CD4-positive, alpha-beta T cell treated with Interferon gamma for 1 hour (primary cell): ENCODE measurements around the gene BRME1.
A peak's percentile ranks its signal among the peaks of the same experiment; 100 is the strongest.
"Not testable (repeated sequence)": the region's sequence is repeated elsewhere in the genome, so short reads cannot be mapped to it uniquely, and the experiment has no call there.

ENCODE experiments used
- DNase-seq: peaks from one replicate; pipeline ENCODE4 v3.0.0-alpha.2; 2020

The BRME1 gene

DNA sequence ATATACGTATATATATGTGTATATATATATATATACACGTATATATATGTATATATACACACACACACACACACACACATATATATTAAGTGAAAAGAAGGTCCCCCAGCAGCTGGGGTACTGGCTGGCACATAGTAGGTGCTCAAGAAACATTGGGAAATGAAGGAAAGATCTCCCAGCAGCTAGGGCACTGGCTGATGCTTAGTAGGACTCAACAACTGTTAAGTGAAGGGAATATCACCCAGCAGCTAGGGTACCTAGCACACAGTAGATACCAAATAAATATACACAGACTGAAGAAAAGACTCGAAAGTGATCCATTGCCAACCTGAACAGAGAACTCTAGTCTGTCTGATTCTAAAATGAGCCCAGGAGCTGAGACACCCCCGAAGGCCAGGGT is 20.1 kb upstream of the BRME1 start:
- no peak for DNase-seq

GRCh38 chr19:13923194-13923987 is 17.5 kb upstream of the BRME1 start:
- DNase-seq, result no peak

- DNase-seq, result not testable (repeated sequence)
Observed at GRCh38 chr19:13922118-13922517, 16.2 kb upstream of the BRME1 start.

DNA sequence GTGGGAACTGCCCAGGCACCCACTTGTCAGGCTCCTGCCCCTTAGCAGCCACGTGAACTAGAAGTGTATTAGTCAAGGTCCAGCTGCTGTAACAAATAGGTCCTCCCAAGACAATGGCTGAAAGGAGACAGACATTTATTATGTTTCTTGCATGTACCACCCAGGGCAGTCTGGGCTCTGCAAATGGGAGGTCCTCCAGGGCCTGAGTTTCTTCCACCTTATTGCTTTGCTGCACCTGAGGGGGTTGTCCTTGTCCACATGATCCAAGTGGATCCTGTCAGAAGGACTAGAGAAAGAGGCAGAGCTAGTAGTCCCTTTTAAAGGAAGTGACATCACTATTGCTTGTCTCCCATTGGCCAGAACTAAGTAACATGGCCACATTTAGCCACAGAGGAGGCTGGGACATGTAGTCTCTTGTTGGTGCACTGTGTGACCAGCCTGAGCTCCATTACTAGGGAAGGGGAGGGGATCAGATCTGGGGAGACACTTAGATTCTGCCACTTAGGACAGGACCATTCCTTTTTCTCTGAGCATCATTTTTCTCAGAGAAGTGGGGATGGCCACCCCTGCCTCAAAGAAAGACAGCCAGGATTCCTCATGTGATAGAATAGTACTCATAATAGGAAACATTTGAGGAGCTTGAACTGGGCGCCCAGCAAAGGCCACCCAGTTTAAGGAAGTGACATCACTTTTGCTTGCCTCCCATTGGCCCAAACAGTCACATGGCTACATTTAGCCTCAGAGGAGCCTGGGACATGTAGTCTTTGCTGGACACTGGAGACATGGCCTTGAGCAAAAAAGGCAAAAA is 15.2 kb upstream of the BRME1 start:
- DNase-seq, result peak; percentile 30

DNA sequence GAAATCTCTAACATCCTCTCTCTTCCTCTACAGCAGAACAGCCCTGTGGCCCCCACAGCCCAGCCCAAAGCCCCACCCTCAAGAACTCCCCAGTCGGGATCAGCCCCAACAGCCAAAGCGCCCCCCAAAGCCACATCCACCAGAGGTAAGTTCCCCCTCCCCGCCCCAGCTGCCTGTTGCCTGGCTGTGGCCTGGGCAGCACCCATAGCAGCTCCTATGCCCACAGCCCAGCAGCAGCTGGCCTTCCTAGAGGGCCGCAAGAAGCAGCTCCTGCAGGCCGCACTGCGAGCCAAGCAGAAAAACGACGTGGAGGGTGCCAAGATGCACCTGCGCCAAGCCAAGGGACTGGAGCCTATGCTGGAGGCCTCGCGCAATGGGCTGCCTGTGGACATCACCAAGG is 14.6 kb upstream of the BRME1 start:
- no peak for DNase-seq

DNA sequence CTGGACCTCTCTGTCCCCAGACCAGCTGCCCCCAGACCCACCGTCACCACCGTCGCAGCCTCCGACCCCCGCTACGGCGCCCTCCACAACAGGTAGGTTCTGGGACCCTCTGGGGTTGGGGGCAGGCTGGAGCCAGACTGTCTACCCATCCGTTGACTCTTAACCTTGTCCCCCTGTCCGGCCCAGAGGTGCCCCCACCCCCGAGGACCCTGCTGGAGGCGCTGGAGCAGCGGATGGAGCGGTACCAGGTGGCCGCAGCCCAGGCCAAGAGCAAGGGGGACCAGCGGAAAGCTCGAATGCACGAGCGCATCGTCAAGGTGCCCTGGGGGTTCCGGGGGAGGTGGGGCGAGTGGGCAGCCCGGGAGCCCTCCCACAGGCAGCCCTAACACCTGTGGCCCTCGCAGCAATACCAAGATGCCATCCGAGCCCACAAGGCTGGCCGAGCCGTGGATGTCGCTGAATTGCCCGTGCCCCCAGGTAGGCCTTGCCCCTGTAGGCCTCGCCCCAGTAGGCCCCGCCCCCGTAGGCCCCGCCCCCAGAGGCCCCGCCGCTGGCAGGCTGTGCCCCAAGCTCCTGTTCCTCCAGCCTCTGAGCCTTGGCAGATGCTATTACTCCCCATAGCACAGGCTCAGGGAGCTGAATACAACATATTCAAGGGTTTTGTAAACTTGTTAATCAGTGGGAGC is 13.0 kb upstream of the BRME1 start:
- no peak for DNase-seq

GRCh38 chr19:13917888-13918406 is 12.0 kb upstream of the BRME1 start:
- no peak for DNase-seq

DNA sequence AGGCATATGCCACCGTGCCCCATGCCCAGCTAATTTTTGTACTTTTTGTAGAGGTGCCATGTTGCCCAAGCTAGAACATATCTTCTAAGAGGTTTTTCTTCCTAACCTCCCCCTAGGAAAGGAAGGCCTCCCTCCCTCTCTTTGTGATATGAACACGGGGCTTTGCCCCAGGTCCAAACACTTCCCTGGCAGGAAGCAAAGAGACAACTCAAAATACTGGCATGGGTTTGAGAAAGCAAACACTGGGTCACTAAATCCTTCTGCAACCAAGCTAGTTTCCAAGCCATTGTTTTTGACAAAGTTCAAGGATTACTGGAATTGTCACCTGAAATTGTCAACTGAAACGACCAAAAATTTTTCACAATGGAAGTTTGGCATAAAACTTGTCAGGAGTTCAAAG is 8.9 kb upstream of the BRME1 start:
- no peak for DNase-seq

- no peak for DNase-seq
Observed at GRCh38 chr19:13913352-13913751, 7.4 kb upstream of the BRME1 start.

DNA sequence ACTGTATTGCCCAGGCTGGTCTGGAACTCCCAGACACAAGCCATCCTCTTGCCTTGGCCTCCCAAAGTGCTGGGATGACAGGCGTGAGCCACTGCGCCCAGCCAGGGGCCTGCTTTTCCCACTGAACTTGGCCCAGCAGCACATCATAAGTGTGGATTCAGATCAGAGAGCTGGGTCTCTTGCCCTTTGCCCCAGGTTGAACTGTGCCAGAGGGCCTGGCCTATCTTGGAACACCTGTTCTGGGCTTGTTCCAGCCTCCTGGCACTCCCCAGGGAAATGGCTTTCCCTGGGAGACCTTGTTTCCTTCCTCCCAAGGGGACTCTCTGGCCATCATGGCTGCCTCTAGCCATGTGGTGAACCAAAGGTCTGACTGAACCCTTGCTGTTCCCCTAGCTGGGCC is 3.5 kb upstream of the BRME1 start:
- no peak for DNase-seq

- DNase-seq, result no peak
Observed at GRCh38 chr19:13908674-13909073, 2.8 kb upstream of the BRME1 start.

DNA sequence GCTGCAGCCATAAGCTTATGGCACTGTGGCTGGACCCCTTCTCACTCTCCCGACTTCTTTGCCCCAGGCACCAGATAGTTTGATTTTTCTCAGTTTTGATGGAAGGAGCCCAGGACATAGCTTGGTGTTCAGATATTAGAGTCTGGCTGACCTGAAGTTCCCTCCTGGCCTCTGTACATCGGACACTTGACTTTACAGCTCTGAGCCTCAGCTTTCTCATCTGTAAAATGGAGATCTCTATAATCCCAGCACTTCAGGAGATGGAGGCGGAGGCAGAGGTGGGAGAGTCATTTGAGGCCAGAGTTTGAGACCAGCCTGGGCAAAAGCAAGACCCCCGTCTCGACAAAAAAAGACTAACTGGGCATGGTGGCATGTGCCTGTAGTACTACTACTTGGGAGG is 993 bp upstream of the BRME1 start:
- no peak for DNase-seq

- peak; percentile 13 for DNase-seq
Observed at GRCh38 chr19:13906521-13906904, 596 bp upstream of the BRME1 start.

DNA sequence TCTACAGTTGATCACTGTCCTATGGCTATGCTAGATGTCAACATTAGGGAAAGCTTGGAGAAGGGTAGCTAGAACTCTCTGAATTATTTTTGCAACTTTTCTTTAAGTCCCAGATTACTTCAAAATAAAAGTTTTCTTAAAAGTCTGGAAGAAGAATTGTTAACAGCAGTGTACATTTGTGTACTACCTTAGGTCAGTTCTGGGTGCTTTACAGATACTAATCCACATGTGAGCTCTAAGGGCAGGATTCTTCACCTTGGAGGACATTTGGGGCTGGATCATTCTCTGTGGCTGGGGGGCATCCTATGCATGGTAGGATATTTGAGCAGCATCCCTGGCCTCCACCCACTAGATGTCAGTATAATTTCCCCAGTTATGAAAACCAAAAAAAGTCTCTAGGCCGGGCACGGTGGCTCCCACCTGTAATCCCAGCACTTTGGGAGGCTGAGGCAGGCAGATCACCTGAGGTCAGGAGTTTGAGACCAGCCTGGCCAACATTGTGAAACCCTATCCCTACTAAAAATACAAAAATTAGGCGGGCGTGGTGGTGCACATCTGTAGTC is 2.8 kb downstream of the BRME1 start:
- no peak for DNase-seq

DNA sequence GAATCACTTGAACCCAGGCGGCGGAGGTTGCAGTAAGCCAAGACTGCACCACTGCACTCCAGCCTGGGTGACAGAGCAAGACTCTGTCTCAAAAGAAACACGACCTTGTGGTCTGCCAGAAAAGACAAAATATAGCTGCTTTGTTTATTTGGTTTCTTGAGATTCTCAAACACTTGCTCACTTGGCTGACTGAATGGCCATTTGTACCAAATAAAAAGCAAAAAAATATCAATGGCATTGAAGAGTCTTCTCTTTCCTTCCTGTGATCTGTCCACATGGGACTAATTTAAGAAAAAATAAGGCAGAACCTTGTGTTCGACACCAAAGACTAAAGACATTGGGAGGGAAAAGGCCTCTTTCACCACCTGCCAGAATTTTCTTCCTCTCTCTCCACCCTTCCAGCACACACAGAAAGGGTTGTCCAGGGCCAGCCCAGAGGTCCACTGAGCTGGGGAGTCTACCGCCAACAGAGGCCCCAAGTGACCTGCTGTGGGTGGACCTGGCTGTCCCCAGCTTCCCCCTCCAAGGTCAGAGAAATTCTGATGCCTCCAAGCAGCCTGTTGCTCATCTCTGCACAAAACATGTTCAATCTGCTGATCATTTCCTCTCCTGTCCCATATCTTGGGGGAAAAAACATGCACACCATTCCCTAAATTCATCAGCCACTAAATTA is 5.9 kb downstream of the BRME1 start:
- no peak for DNase-seq

- DNase-seq, result no peak
Observed at GRCh38 chr19:13899393-13899792, 6.5 kb downstream of the BRME1 start.

DNA sequence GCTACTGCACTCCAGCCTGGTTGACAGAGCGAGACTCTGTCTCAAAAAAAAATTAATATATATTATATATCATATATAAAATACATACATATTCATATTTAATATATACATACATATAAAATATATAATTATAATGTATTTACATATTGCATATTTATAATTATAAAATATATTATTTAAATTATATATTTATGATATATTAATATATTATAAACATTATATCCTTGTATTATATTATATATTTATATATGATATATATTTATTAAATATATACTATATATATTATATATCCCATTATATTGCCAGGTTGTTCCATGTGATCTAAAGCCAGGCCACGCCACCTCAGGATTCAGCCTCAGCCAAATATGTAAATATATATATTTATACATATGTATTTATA is 9.7 kb downstream of the BRME1 start:
- DNase-seq, result no peak

DNA sequence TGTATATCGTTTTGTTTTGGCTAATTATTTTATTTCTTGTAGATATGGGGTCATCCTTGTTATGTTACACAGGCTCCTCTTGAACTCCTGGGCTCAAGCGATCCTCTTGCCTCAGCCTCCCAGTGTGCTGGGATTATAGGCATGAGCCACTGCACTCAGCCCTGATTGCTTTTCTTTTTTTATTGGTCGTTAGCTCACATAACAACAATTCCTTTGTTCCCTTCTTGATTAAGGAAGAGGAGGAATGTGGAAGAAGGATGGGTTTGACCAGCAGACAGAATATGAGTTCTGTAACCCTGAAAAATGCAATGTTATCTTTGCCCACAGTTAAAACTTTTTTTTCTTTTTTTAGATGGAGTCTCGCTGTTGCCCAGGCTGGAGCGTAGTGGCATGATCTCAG is 11.4 kb downstream of the BRME1 start:
- no peak for DNase-seq

- no peak for DNase-seq
Observed at GRCh38 chr19:13892870-13893269, 13.0 kb downstream of the BRME1 start.

DNA sequence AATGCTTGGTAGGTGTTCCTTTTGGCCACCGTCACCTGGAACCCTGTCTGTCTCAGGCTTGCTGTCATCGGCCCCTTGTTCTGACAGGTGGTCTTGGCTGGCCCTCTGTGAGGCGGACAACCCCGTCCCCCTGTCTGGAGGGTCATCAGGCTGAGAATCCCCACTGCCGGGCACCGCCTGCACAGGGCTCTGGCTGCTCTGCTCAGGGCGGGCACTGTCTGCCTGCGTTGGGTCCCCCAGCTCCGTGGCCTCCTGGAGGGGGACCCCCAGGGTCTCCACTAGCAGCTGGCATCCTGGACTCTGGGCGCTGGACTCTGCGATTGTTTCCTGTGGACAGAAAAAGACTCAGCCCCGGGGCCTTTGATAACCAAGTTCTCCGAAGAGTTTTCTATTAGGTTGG is 15.8 kb downstream of the BRME1 start:
- DNase-seq, result no peak

GRCh38 chr19:13888281-13888680 is 17.6 kb downstream of the BRME1 start:
- no peak for DNase-seq

DNA sequence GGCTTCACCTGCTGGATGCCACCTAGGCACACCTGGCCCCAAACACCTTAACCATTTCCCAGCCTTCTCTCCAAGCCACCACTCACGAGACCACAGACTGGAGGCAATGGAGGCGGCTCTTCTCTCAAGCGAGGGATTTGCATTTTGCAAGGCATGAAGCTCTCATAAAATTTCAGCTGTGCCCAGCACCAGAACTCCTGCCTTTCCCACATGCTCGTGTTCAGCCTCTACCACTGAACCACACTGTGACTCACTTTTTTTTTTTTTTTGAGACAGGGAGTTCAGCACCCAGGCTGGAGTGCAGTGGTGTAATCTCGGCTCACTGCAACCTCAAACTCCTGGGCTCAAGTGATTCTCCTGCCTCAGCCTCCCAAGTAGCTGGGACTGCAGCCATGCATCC is 18.4 kb downstream of the BRME1 start:
- no peak for DNase-seq

GRCh38 chr19:13887018-13887436 is 18.9 kb downstream of the BRME1 start:
- no peak for DNase-seq
